ENCODE measurements around the gene SLC25A10. TPM values are rescaled to one million over a fixed set of nuclear protein-coding genes. Genes with fewer than 3 reads are reported as not detected.
A peak's percentile ranks its signal among the peaks of the same experiment; 100 is the strongest.

Gene SLC25A10
- polyA plus RNA-seq, 3 donors: 10.7 to 13.9 (median 11.3) TPM

DNA sequence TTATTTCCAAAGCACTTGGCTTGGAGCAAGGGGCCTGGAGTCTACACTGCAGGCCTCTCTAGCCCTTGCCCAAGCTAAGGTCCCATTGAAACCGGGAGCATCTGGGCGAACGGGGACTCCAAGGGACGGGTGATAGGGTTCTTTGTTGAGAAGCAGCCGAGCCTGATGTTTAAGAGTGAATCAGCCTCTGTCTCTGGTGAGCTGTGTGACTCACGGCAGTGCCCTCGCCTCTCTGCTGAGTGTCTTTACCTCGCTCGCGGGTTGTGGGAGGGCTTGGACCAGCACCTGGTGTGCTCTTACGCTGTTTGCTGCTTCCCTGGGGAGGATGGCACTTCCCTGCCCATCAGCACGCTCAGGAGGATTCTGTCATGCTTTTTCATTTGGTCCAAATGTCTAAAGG, 27.0 kb upstream of the SLC25A10 start:
- DNase-seq (ENCODE audit: low read depth in 3 of 3, low spot score in 2 of 3): no peak

DNA sequence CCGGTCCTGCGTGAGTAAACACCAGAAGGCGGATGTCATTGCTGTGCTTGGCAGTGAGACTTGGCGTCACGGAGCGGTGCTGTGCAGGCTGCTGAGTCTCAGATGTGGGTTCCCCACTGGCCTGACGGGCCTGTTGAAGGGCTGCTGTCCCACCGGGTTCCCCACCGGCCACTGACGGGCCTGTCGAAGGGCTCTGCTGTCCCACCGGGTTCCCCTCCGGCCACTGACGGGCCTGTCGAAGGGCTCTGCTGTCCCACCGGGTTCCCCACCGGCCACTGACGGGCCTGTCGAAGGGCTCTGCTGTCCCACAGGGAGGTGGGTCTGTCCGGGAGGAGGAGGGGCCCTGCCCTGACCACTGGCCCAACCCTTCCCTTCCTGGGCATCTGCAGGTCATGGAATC, 25.5 kb upstream of the SLC25A10 start:
- DNase-seq (ENCODE audit: low read depth in 3 of 3, low spot score in 2 of 3): no peak

DNA sequence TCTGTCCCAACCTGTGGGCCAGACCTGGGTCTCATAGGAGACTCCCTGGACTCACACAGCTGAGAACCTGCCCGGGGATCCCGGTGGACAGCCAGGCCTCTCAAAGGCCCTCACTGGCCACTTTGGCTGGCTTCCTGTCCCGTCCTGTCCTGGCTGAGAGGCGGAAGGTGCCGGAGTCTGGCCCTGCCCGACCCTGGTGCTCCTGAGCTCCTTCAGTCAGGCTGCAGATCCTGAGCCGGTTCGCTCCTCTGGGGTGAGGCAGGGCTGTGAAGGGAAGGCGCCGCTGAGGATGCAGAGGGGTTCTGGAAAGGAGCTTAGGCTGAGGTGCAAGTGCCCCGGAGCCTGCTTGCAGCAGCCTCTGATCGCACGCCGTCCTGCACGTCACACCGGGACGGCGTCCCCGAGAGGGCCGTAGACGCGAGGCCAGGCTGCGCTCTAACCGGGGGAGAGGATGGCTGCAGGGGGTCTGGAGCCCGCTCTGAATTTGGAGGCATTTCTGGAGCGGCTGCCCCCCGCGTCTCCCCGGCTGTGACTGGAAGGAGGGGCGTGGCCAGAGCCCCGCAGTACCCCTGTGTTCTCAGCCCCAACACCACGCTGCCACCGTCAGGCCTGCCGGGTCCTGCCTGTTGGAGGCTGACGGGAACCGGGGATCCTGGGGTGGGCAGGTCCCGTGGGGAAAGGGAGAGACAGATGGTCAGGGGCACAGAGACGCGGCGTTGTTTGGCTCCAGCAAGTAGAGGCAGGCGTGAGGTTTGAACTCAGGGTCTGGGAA, 24.1 kb upstream of the SLC25A10 start:
- DNase-seq (ENCODE audit: low read depth in 3 of 3, low spot score in 2 of 3): no peak

DNA sequence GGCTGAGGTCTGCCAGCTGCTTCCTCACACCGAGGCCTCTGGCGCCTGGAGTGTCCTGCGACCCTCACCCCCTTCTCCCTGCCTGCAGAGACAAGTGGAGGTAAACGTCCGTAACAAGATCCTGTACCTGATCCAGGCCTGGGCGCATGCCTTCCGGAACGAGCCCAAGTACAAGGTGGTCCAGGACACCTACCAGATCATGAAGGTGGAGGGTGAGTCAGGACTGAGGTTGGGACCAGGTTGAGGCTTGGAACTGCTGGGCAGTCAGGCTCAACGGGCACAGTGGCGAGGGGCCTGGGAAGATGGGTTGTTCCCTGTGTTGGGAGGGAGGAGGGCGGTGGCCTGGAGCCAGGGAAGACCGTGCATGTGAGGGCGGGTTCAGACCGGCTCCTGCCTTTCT, 23.5 kb upstream of the SLC25A10 start:
- no peak for DNase-seq (ENCODE audit: low read depth in 3 of 3, low spot score in 2 of 3)

DNA sequence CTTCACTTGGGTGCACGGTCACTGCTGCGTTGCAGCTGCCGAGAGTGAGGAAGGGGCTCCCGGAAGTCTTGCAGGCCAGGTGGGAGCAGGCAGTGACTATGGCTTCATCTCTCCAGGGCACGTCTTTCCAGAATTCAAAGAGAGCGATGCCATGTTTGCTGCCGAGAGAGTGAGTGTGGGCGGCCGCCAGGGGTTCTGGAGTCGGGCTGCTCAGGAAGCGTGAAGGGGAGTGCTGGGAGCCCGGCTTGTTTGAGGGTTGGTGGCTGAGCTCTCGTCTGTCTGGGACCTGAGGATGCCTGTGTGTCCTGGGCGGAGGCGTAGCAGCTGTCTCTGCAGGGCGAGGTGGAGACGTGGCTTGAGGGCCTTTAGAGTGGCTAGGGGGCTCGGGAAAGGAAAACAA, 22.0 kb upstream of the SLC25A10 start:
- DNase-seq (ENCODE audit: low read depth in 3 of 3, low spot score in 2 of 3): no peak

DNA sequence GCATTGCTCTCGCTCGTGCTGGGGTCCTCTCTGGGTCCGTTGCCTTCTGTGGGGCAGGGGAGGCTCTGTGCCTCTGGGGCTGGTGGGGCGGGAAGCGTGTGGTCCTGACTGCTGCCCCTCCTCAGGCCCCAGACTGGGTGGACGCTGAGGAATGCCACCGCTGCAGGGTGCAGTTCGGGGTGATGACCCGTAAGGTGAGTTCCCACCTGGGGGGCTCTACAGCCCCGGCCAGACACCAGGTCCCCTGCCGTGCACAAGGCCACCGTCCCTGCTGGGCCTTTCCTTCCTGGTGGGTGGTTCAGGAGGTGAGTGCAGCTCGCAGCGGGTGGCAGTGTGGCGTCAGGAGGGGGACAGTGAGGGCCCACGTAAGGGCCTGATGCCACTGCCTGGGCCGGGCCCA, 21.5 kb upstream of the SLC25A10 start:
- DNase-seq (ENCODE audit: low read depth in 3 of 3, low spot score in 2 of 3): no peak

DNA sequence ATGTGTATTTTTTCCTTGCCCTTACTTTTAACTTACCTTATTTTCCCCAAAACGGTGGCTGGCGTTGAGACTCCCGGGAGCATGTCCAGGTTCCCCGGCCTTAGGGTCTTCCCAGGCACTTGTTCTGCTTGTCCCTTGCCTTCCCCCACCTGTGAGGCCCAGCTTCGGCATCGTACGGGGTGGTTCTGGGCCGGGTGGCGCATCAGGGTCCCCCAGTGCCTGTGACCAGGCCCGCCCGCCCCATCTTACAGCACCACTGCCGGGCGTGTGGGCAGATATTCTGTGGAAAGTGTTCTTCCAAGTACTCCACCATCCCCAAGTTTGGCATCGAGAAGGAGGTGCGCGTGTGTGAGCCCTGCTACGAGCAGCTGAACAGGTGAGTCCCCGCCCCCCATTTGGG, 20.9 kb upstream of the SLC25A10 start:
- no peak for DNase-seq (ENCODE audit: low read depth in 3 of 3, low spot score in 2 of 3)

DNA sequence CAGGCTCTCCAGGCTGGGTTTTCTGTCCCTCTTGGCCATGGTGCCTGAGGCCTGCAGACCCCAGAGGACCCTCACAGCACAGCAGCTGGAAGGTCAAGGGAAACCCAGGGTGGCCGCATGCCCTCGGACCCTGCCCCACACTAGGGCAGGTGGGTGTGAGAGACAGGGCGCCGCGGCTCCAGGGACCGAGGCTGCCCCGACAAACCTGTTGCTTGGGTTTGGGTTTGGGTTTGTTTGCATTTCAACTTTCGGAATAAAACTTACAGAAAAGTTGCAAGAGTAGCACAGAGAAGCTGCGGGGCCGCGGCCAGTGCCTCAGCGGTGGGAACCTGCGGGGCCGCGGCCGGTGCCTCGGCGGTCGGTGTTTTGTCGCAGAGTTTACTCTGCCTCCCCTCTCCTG, 20.5 kb upstream of the SLC25A10 start:
- DNase-seq (ENCODE audit: low read depth in 3 of 3, low spot score in 2 of 3): no peak

DNA sequence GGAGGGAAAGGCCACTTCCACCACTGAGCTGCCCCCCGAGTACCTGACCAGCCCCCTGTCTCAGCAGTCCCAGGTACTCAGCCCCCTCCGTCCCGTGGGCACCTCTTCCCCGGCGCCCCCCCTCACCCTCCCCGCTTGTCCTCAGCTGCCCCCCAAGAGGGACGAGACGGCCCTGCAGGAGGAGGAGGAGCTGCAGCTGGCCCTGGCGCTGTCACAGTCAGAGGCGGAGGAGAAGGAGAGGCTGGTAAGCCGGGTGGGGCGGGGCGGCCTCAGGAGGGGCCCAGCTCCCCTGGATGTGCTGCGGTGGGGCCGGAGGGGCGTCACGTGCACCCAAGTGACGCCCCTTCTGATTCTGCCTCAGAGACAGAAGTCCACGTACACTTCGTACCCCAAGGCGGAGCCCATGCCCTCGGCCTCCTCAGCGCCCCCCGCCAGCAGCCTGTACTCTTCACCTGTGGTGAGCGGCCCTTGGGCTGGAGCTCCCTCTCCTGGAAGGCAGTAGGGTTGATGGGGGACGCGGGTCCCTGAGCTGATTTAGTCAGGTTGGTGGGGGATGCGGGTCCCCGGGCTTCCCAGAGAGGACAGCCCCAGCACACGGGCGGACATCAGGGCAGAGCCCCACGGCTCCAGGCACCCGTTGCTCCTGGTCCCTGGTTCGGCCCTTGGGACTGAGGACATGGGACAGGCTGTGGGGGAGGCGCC, 18.4 kb upstream of the SLC25A10 start:
- no peak for DNase-seq (ENCODE audit: low read depth in 3 of 3, low spot score in 2 of 3)

DNA sequence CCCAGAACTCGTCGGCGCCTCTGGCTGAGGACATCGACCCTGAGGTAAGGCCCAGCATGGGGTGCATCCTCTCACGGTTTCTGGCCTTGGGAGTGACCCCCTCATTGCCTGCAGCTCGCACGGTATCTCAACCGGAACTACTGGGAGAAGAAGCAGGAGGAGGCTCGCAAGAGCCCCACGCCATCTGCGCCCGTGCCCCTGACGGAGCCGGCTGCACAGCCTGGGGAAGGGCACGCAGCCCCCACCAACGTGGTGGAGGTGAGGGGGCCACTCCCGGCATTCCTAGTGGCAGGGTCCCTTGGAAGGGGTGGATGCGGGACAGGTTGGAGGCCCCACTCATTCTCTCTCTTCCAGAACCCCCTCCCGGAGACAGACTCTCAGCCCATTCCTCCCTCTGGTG, 17.3 kb upstream of the SLC25A10 start:
- no peak for DNase-seq (ENCODE audit: low read depth in 3 of 3, low spot score in 2 of 3)

DNA sequence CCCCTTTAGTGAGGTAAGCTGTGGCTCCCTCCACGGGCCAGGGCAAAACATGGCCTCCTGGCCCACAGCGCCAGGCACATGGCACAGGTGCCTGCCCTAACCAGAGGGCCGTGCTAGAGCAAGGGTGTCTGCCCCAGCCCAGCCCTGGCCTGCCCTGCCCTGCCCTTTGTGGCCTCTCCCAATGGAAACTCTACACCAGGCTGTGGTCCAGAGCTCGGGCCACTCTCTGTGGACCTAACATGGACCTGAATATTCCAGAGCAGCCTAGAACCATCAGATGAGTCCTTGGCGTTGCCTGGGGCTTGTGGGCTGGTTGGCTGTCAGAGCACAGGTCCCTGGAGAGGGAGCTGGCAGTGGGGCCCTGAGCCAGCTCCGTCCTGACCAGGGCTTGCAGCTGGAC, 16.9 kb upstream of the SLC25A10 start:
- no peak for DNase-seq (ENCODE audit: low read depth in 3 of 3, low spot score in 2 of 3)

DNA sequence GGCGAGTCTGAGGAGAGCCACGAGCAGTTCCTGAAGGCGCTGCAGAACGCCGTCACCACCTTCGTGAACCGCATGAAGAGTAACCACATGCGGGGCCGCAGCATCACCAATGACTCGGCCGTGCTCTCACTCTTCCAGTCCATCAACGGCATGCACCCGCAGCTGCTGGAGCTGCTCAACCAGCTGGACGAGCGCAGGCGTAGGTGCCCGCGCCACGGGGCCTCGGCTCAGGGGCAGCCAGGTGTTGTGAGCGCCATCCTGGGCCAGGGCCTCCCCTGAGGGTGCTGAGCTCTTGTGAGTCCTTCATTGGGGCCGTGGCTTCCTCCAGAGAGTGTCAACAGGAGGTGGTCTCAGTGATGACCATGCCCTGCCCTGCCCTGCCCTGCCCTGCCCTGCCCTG, 16.3 kb upstream of the SLC25A10 start:
- DNase-seq (ENCODE audit: low read depth in 3 of 3, low spot score in 2 of 3): no peak

DNA sequence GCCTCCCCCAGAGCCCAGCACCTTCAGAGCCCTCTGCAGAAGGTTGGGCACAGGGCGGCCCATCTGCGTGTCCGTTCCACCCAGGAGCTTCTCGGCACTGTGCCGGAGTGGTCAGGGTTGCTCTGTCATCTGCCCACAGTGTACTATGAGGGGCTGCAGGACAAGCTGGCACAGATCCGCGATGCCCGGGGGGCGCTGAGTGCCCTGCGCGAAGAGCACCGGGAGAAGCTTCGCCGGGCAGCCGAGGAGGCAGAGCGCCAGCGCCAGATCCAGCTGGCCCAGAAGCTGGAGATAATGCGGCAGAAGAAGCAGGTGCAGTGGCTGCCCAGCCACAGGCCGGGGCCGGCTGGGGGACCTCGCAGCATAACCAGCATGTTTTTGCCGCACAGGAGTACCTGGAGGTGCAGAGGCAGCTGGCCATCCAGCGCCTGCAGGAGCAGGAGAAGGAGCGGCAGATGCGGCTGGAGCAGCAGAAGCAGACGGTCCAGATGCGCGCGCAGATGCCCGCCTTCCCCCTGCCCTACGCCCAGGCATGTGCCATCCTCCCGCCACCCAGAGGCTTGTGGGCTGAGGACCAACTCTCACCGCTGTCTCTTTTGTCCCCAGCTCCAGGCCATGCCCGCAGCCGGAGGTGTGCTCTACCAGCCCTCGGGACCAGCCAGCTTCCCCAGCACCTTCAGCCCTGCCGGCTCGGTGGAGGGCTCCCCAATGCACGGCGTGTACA, 15.7 kb upstream of the SLC25A10 start:
- DNase-seq (ENCODE audit: low read depth in 3 of 3, low spot score in 2 of 3): no peak

DNA sequence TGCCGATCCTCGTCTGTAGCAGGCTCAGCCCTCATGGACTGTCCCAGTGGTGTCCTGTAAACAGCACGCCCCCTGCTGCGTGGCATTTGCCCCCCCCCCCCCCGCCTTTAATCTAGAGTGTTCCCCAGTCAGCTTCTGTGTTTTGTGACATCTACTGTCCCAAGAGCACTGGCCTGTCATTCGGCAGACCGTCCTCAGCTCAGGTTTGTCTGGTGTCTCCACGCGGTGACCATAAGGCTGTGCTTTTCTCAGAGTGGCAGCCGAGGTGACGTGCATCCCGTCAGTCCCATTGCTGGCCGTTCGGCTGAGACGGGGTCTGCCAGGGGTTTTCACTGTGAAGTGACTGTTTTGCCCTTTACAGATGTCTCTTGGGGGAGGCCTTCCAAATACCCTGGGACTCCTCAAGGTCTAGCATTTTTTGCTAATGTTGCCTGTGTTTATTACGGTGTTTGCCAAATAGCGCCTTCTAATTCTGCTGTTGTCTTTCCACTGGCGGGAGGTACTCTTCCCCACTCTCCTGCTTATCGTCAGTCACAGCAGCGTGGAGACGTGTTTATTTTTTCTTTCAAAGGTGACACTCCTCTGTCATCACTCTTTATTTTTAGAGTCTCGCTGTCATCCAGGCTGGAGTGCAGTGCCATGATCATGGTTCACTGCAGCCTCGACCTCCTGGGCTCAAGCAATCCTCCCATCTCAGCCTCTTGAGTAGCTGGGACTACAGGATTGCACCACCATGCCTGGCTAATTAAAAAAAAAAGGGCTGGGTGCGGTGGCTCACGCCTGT, 14.6 kb upstream of the SLC25A10 start:
- no peak for DNase-seq (ENCODE audit: low read depth in 3 of 3, low spot score in 2 of 3)

DNA sequence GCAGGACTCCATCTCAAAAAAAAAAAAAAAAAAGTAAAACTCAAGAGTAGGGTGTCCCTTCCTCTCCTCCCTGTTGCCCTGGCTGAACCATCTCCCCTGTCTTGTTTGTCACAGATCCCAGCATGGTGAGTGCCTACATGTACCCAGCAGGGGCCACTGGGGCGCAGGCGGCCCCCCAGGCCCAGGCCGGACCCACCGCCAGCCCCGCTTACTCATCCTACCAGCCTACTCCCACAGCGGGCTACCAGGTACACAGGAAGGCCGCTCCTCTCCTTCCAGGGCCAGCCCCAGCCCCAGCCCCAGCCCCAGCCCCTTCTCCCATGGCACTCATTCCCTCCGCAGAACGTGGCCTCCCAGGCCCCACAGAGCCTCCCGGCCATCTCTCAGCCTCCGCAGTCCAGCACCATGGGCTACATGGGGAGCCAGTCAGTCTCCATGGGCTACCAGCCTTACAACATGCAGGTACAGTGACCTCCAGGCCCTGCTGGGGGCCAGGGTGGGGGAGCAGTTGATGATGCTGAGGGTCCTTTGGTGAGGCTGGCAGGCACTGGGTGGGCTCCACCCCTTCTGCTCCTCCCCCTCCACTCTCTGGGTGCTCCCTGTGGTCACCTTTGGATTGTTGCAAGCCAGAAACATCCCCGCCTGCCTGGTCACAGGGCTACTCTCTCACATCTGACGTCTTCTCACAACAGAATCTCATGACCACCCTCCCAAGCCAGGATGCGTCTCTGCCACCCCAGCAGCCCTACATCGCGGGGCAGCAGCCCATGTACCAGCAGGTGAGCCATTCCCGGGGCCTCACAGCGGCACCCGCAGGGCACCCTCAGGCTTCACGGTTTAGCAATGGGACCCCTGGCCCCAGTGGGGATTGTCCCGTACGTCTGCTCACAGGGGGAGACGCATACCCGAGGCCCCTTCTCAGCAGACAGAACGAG, 11.5 kb upstream of the SLC25A10 start:
- no peak for DNase-seq (ENCODE audit: low read depth in 3 of 3, low spot score in 2 of 3)

DNA sequence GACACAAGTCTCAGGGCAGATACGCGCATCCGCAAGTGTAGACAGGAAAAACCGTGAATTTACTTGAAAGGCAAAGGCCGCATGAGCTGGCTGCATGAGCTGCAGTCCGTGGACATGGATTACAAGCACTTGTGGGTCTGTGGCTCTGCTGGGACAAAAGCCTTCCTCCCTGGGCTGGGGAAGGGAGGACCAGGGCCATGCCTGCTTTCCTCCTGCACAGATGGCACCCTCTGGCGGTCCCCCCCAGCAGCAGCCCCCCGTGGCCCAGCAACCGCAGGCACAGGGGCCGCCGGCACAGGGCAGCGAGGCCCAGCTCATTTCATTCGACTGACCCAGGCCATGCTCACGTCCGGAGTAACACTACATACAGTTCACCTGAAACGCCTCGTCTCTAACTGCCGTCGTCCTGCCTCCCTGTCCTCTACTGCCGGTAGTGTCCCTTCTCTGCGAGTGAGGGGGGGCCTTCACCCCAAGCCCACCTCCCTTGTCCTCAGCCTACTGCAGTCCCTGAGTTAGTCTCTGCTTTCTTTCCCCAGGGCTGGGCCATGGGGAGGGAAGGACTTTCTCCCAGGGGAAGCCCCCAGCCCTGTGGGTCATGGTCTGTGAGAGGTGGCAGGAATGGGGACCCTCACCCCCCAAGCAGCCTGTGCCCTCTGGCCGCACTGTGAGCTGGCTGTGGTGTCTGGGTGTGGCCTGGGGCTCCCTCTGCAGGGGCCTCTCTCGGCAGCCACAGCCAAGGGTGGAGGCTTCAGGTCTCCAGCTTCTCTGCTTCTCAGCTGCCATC, 10.6 kb upstream of the SLC25A10 start:
- no peak for DNase-seq (ENCODE audit: low read depth in 3 of 3, low spot score in 2 of 3)

DNA sequence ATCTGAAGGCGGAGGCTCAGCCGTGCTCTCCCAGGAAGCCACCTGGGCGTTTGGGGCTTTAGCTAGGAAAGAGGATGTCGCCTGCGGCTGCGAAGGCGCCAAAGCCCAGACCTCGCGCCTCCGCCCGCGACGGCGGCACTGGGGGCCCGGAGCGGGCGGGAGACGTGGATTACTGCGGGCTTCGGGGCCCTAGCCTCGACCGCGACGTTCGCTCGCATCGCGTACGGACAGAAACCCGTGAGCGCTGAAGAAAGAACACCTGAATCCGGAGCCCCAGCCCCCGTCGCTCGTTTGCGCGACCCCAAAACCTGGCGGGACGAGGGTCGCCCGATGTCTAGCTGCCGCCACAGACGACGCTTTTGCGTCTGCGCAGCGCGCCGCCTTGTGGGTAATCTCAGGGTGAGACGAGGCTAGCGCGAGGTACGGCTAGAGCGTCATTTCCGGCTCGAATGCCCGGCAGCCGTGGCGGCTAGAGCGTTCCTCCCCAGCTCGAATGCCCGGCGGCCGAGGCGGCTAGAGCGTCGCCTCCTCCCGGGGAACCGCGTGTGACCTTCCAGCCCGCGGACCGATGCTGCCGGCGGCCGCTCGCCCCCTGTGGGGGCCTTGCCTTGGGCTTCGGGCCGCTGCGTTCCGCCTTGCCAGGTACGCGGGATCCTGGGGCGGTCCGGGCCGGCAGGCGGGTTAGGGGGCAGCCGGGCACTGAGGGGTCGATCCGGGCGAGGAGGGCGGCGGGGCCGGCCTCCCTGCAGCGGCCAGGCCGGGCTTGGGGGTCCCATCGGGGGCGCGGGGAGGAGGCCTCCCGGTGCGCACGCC, 8.9 kb upstream of the SLC25A10 start, which contains the start of gene MRPL12:
Gene MRPL12 (plus strand): TSS at position 434 of the 813 bp plus-strand sequence. CDS start 135 bp downstream, at position 569.
- peak; percentile 82 to 90 (median 83) for DNase-seq (ENCODE audit: low read depth in 3 of 3, low spot score in 2 of 3)

Data from right renal cortex interstitium (tissue), 3 donors.